BE2C (cell line): Measurements from ENCODE around the gene FAM136A.
"Not testable (repeated sequence)": the region's sequence is repeated elsewhere in the genome, so short reads cannot be mapped to it uniquely, and the experiment has no call there.

Experiments
- DNase-seq: peaks from one replicate; pipeline ENCODE4 v3.0.0-alpha.2; 2020
- H3K27me3 ChIP-seq: fragments of 250-450 bp; sonication (Bioruptor Pico); 2 replicates; pipeline ENCODE4 v1.5.1; 2020; ENCODE audit warnings: mild to moderate bottlenecking
- H3K36me3 ChIP-seq: fragments of 250-450 bp; sonication (Bioruptor Pico); 2 replicates; pipeline ENCODE4 v1.5.1; 2020; ENCODE audit warnings: mild to moderate bottlenecking
- H3K4me1 ChIP-seq: fragments of 250-450 bp; sonication (Bioruptor Pico); 2 replicates; pipeline ENCODE4 v1.5.1; 2020
- H3K4me3 ChIP-seq: 2 replicates; pipeline ENCODE4 v1.5.1; 2011; ENCODE audit warnings: low read depth, low read length
- H3K9me3 ChIP-seq: fragments of 250-450 bp; sonication (Bioruptor Pico); 2 replicates; pipeline ENCODE4 v1.5.1; 2020
- TF ChIP-seq, protein P1 (sequence below): IDR thresholded peaks from 2 replicates; pipeline ENCODE4 v1.5.1; 2012; ENCODE audit warnings: mild to moderate bottlenecking, low read depth, low read length

The FAM136A gene

DNA sequence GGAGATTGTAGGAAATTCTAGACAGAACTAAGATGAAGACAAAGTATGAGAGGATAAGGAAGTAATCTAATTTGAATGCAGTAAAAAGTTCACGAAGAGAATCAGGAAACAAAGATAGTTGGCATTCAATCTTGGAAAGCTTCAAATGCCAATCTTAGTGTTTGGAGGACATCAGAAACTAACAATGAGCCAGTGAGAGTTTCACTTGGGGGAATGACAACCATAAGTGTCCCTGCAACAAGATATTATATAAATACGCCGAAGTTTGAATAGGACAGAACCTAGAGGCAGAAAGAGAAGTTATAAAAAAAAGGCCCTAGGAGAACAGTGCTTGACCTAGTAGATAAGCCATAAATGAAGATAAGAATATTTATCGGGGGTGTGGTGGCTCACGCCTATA, 19.4 kb downstream of the FAM136A start:
- Histone ChIP-seq H3K4me1 (no peaks in the 10 kb centered on the region), H3K36me3 (peaks cover 42% of the 10 kb centered on the region), H3K4me3 (no peak overlapping the region), H3K9me3 (no peaks in the 10 kb centered on the region), H3K27me3 (no peaks in the 10 kb centered on the region)
- DNase-seq, result no peak
- TF ChIP-seq, protein P1, sequence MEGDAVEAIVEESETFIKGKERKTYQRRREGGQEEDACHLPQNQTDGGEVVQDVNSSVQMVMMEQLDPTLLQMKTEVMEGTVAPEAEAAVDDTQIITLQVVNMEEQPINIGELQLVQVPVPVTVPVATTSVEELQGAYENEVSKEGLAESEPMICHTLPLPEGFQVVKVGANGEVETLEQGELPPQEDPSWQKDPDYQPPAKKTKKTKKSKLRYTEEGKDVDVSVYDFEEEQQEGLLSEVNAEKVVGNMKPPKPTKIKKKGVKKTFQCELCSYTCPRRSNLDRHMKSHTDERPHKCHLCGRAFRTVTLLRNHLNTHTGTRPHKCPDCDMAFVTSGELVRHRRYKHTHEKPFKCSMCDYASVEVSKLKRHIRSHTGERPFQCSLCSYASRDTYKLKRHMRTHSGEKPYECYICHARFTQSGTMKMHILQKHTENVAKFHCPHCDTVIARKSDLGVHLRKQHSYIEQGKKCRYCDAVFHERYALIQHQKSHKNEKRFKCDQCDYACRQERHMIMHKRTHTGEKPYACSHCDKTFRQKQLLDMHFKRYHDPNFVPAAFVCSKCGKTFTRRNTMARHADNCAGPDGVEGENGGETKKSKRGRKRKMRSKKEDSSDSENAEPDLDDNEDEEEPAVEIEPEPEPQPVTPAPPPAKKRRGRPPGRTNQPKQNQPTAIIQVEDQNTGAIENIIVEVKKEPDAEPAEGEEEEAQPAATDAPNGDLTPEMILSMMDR, result no peak

DNA sequence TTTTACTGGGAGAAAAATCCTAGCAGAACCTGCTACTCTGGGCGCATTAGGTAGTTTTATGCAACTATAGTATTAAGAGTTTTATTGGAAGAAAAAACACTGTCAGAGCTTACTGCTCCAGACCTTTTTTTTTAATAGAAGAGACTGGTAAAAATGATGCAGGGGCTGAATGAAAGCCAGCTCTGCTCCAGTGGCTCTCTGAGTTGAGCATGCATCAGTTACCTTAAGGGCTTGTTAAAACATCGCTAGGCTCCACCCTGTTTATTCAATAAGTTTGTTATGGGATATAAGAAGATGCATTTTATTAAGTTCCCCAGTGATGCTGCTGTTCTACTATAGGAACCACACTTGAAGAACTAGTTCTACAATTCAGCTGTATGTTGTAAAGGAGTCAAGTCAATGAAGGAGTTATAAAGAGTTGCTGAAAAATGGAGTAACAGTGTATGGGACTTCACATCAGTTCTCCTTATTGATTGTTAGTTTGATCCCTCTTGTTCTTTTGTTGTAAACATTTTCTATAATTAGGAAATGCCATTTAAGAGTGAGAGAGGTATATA, 21.5 kb downstream of the FAM136A start:
- H3K4me3 ChIP-seq, result no peak overlapping the region
- no peaks in the 10 kb centered on the region for H3K9me3 ChIP-seq
- no peaks in the 10 kb centered on the region for H3K4me1 ChIP-seq
- DNase-seq, result no peak
- no peaks in the 10 kb centered on the region for H3K27me3 ChIP-seq
- TF ChIP-seq, protein P1, result no peak
- H3K36me3 ChIP-seq, result peaks cover 27% of the 10 kb centered on the region

DNA sequence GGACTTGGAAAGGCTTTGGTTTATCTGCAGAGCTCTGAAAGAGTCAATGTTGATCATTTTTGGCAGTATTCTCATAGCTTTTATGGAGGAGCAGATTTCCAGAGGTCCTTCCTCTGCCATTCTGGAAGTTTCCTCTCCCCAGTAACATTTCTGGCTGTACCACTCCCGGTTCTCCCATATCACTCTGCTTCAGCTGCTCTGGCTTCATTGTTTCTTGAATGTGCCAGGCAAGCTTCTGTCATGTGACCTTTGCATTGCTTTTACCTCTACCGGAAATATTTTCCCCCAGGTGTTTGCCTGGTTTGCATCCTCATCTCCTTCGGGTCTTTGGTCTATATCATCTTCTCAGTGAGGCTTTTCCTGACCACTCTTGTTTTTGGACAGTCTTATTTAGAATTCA, 31.5 kb downstream of the FAM136A start:
- Histone ChIP-seq H3K36me3 (no peaks in the 10 kb centered on the region), H3K4me3 (no peak overlapping the region), H3K9me3 (no peaks in the 10 kb centered on the region), H3K27me3 (no peaks in the 10 kb centered on the region), H3K4me1 (no peaks in the 10 kb centered on the region)
- TF ChIP-seq, protein P1, result no peak
- no peak for DNase-seq

DNA sequence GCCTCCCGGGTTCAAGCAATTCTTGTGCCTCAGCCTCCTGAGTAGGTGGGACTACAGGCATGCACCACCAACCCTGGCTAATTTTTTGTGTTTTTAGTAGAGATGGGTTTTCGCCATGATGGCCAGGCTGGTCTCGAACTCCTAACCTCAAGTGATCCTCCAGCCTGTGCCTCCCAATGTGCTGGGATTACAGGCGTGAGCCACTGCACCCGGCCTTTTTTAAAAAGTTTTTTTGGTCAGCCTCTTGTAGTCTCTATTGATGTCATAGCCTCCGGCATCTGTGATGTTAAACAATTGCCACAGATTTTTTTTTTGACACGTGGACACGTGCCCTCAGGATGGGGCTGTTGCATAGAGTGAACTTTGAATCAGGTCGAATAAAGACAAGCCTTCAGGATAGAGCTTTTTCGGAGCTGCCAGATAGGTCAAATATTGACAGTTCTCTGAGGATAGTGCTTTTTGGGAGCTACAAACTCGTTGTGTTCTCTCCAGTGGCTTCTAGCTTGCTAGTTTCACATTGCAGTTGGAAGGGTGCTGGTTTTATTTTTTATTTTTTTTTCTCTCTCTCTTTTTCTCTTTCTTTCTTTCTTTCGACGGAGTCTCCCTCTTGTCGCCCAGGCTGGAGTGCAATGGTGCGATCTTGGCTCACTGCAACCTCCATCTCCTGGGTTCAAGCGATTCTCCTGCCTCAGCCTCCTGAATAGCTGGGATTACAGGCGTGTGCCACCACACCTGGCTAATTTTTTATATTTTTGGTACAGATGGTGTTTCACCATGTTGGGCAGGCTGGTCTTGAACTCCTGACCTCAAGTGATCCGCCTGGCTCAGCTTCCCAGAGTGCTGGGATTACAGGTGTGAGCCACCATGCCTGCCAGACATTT, 32.2 kb downstream of the FAM136A start:
- not testable (repeated sequence) for H3K4me1 ChIP-seq, H3K9me3 ChIP-seq, H3K36me3 ChIP-seq, DNase-seq, H3K27me3 ChIP-seq, H3K4me3 ChIP-seq

DNA sequence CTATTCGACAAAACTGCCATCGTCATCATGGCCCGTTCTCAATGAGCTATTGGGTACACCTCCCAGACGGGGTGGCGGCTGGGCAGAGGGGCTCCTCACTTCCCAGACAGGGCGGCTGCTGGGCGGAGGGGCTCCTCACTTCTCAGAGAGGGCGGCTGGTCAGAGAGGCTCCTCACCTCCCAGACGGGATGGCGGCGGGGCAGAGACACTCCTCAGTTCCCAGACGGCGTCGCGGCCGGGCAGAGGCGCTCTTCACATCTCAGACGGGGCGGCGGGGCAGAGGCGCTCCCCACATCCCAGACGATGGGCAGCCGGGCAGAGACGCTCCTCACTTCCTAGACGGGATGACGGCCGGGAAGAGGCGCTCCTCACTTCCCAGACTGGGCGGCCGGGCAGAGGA, 34.9 kb downstream of the FAM136A start:
- not testable (repeated sequence) for DNase-seq, H3K9me3 ChIP-seq, H3K4me1 ChIP-seq, H3K36me3 ChIP-seq, H3K27me3 ChIP-seq, H3K4me3 ChIP-seq

DNA sequence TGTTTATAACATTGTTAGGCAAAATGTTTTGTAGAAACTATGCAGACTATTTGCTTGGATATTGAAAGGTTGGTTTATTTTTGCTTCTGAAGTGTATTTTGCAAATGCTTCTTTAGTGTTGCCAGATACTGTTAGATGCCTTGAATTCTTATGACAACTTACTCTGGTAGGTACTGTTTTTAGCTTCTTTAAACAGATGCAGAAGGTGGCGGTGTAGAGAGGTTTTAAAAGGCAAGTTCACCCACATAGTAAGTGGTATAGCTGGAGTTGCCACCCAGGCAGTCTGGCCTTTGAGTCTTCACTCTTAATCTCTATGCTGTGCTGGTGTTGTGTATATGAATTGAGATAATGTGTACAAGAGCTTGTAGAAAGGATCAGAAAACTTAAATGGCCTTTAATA, 40.4 kb downstream of the FAM136A start:
- no peak for DNase-seq
- H3K9me3 ChIP-seq, result no peaks in the 10 kb centered on the region
- no peaks in the 10 kb centered on the region for H3K4me1 ChIP-seq
- no peak overlapping the region for H3K4me3 ChIP-seq
- TF ChIP-seq, protein P1, result no peak
- no peaks in the 10 kb centered on the region for H3K36me3 ChIP-seq
- H3K27me3 ChIP-seq, result no peaks in the 10 kb centered on the region

DNA sequence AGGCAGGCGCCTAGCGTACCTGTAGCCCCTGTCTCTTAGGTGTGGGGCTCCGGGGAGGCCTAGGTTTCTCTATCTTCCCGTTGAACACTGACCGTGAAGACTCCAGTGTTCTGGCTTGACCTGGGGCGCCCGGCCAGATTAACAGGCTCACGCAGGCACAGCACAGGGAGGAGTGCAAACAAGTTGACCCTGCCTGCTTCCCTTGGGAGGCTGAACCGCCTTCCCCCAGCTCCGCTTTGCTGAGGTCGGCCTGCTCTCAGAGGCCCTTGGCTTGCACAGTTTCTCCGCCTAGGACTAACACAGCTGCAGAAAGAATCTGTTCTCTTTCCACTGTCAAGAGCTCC, 43.4 kb downstream of the FAM136A start:
- TF ChIP-seq, protein P1, result no peak

More for the DNA sequence above, 43.4 kb downstream of the FAM136A start:
- Histone ChIP-seq H3K27me3 (no peaks in the 10 kb centered on the region), H3K36me3 (no peaks in the 10 kb centered on the region), H3K4me3 (peak overlapping the region; percentile 58), H3K9me3 (no peaks in the 10 kb centered on the region), H3K4me1 (no peaks in the 10 kb centered on the region)
- peak; percentile 32 for DNase-seq
